Neutrophil (primary cell): ENCODE data around the gene CDH18.

Experiments
- H3K27ac ChIP-seq: fragments of 200-600 bp; sonication (generic); 2 replicates; pipeline ENCODE4 v1.5.1; 2016; ENCODE audit warnings: mild to moderate bottlenecking, moderate library complexity
- H3K27me3 ChIP-seq: fragments of 200-600 bp; sonication (generic); 2 replicates; pipeline ENCODE4 v1.6.0; 2016; ENCODE audit warnings: mild to moderate bottlenecking
- H3K36me3 ChIP-seq: fragments of 200-600 bp; sonication (generic); 2 replicates; pipeline ENCODE4 v1.5.1; 2017
- H3K4me1 ChIP-seq, 2 experiments: fragments of 200-600 bp in 1 of 2; sonication (generic) in 1 of 2; 1 replicate in 1 of 2; 2 replicates in 1 of 2; pipeline versions ENCODE4 v1.5.1 to v1.6.1; 2013 to 2016; ENCODE audit warnings: low read depth in 1 of 2, low read length in 1 of 2, mild to moderate bottlenecking in 1 of 2, moderate library complexity in 1 of 2; ENCODE audit not compliant: control insufficient read depth in 1 of 2, insufficient read depth in 1 of 2
- H3K4me3 ChIP-seq, 2 experiments: fragments of 200-600 bp in 1 of 2; sonication (generic) in 1 of 2; 1 replicate in 1 of 2; 2 replicates in 1 of 2; pipeline ENCODE4 v1.5.1; 2013 to 2016; ENCODE audit warnings: low read depth in 1 of 2, low read length in 1 of 2, mild to moderate bottlenecking in 1 of 2, moderate library complexity in 1 of 2
- H3K9me3 ChIP-seq: fragments of 200-600 bp; sonication (generic); 2 replicates; pipeline ENCODE4 v1.5.1; 2016
- CTCF ChIP-seq: fragments of 200-600 bp; sonication (generic); IDR thresholded peaks from 2 replicates; pipeline ENCODE4 v1.5.1; 2016; ENCODE audit warnings: antibody characterized with exemption

CDH18 gene

GRCh38 chr5:19862711-19863110 is 125.3 kb downstream of the CDH18 start:
- Histone ChIP-seq H3K9me3 (no peaks in the 10 kb centered on the region), H3K27ac (no peak overlapping the region), H3K36me3 (no peaks in the 10 kb centered on the region), H3K27me3 (no peaks in the 10 kb centered on the region), H3K4me3 (no peak overlapping the region), H3K4me1 (no peaks in the 10 kb centered on the region)
- no peak for TF ChIP-seq CTCF

- Histone ChIP-seq H3K4me3 (no peak overlapping the region), H3K4me1 (no peaks in the 10 kb centered on the region), H3K9me3 (no peaks in the 10 kb centered on the region), H3K27ac (no peak overlapping the region), H3K36me3 (no peaks in the 10 kb centered on the region), H3K27me3 (no peaks in the 10 kb centered on the region)
- no peak for TF ChIP-seq CTCF
Measured at GRCh38 chr5:19859020-19859419, 129.0 kb downstream of the CDH18 start.

- Histone ChIP-seq H3K27ac (no peak overlapping the region), H3K4me3 (no peak overlapping the region), H3K36me3 (no peaks in the 10 kb centered on the region), H3K9me3 (no peaks in the 10 kb centered on the region), H3K4me1 (no peaks in the 10 kb centered on the region), H3K27me3 (no peaks in the 10 kb centered on the region)
- no peak for TF ChIP-seq CTCF
Measured at GRCh38 chr5:19855931-19856330, 132.1 kb downstream of the CDH18 start.

GRCh38 chr5:19855453-19855852 is 132.5 kb downstream of the CDH18 start:
- Histone ChIP-seq H3K9me3 (no peaks in the 10 kb centered on the region), H3K4me3 (no peak overlapping the region), H3K4me1 (no peaks in the 10 kb centered on the region), H3K36me3 (no peaks in the 10 kb centered on the region), H3K27me3 (no peaks in the 10 kb centered on the region), H3K27ac (no peak overlapping the region)
- no peak for TF ChIP-seq CTCF

GRCh38 chr5:19855031-19855430 is 133.0 kb downstream of the CDH18 start:
- TF ChIP-seq CTCF = no peak
- no peaks in the 10 kb centered on the region for H3K4me1 ChIP-seq
- no peaks in the 10 kb centered on the region for H3K9me3 ChIP-seq
- H3K4me3 ChIP-seq = no peak overlapping the region
- no peaks in the 10 kb centered on the region for H3K36me3 ChIP-seq
- no peak overlapping the region for H3K27ac ChIP-seq
- no peaks in the 10 kb centered on the region for H3K27me3 ChIP-seq
